Embryonic facial prominence (tissue), 1 donor: ENCODE results near the gene NFX1.

Experiments
- DNase-seq: peaks from one replicate; pipeline ENCODE4 v3.0.0-alpha.2; 2016; ENCODE audit errors: extremely low spot score

Gene NFX1

DNA sequence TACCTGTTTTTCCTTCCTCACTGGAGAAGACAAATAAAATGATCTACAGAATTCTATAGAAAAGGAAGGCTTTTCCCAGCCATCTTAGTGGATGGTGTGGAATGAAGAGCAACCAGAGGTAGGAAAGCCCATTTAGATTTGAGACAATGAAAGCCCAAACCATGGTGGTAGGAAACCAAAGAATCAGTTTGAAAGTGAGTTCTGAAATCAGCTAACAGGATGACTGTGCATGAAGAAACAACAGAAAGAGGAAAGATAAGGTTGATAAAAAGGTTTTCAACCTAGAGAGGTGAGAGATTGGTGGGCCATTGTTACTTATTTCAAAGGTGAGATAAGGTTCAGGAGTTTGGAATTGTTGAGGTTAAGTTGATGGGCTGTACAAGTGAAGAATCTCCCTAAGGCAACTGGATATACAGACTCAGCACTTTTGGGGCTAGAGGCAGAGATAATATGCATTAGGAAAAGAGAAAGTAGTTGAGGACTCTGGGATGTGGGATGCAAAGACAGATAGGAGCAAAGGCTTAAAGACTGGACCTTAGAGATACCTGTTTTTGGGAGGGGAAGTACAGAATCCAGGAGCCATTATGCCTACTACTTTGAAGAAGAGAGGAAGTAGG lies 23.1 kb upstream of the NFX1 start:
- no peak for DNase-seq

DNA sequence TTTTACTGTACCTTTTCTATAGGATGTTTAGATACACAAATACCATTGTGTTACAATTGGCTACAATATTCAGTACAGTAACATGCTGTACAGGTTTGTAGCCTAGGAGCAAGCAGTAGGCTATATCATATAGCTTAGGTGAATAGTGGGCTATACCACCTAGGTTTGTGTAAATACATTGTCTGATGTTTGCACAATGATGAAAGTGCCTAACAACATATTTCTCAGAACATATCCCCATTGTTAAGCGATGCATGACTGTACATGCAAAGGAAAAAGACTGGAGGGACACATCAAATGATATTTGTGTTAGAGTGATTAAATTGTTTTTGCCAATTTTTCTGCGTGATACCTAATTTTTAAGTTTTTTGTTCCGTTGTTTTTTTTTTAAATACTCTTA lies 20.2 kb upstream of the NFX1 start:
- no peak for DNase-seq

DNA sequence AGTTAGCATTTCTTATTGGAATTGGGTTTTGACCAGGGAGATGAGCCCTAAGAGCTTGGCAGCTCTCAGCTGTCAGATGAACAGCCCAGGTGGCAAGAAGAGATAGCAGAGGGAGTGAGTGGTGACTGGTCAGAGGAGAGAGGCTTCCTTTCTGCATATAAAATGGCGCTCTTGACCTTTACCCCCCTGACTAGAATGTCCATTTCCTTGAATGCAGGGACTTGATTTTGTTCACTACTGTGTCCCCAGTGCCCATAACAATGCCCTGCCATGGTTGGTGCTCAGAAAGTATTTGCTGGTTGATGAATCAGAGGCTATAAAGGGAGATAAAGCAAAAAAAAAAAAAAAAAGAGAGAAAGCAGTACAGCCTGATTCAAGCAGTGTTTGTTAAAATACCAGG lies 18.3 kb upstream of the NFX1 start:
- DNase-seq: no peak

DNA sequence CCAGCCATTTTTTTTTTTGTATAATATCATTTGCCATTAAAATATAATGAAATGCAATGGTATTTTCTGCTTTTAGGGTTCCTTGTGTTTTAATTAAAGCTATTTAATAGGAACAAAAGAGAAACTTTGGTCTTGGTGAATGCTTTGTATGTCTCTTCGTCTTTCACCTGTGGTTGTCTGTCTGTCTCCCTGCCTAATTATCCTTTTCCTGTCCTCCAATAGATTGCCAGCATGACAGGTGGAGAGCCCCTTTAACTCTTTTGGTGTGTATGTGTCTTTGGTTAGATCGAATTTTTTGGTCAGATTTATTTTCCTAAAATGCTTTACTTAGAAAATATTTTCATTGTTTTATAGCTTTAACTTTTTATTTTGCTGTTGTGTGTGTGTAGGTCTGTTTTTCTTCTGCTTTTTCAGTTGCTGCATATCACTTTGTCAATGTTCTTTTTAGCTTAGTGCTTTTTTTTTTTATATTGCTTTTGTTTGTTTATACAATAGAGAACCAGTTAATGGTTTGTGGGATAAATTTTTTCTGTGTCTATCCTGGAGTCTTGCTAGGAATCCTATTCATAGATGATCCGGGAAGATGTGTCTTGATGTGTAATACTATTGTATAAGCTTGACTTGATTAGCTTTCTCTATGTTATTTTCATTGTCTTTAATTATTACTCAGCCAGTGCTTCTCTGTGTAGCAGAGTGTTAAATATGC lies 16.9 kb upstream of the NFX1 start:
- DNase-seq: no peak

DNA sequence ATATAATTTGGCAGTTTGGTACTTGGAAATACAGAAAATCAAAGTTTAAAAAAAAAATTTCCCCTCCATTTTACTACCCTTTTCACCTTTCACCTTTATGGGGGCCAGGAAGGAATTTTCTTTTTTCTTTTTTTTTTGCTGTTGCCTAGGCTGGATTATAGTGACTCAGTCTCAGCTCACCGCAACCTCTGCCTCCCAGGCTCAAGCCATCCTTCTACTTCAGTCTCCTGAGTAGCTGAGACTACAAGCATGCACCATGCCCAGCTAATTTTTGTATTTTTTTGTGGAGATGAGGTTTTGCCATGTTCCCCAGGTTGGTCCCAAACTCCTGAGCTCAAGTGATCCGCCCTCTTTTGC lies 16.4 kb upstream of the NFX1 start:
- no peak for DNase-seq

DNA sequence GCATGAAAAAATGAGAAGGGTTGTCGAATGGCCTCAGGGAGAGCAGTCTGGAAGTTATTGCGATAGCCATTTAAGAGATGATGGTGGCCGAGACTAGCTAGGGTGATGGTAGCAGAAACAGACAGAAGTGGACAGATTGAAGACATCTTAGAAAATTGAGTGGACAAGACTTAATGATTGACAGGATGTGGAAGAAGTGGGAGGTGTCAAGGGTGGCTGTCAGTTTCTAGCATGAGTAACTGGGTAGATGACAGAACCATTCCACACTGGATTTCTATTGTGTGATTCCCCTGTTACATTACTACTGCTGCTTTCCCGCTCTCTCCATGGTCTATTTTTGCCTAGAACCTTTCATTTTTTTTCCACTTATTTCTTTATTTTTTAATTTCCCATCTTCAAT lies 12.8 kb upstream of the NFX1 start:
- no peak for DNase-seq

DNA sequence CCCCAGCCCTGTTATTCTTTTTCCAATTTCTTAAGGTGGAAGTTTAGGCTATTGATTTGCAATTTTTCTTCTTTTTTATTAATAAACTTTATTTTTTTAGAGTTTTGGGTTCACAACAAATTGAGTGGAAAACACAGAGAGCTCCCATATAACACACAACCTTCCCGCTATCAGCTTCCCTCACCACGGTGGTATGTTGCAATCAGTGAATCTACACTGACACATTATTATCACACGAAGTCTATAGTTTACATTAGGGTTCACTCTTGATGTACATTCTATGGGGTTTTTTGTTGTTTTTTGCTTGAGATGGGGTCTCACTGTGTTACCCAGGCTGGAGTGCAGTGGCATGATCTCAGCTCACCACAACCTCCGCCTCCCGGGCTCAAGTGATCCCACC lies 4.8 kb upstream of the NFX1 start:
- DNase-seq: no peak

DNA sequence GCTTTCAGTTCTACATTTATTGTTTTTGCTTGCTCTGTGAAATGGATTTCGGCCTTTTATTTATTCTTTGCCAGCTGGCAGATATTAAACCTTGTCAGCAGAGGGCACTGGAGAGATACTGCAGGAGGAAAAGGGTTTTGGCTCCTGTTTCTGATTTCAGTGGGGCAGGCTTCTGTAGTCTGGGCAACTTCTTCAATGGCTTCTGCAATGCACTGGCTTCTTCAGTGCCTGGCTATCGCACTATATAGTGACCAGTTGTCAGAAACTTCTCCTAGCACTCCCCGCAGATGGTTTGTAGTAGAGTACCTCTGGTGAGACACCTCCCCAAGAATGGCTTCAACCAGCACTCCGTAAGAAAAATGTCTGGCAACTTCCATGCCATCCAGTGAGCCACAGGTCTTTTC lies 3.2 kb upstream of the NFX1 start:
- DNase-seq: no peak

DNA sequence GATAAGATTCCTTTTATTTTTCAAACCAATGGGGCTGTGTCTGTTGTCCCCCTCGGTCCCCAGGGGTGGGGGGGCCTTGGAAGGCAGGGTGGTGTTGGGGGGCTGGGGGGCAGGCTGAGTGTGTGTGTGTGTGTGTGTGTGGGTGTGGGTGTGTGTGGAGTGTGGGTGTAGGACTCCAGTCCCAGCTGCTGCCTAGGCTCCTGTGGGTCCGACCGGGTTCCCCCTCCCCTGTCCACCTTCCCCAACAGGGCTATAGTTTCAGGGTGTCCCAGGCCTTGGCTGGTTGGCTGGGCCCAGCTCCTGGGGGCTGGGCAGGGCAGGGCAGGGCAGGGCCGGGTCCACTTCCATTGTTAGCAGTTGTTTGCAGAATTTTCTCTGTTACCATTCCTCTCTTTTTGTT lies 2.1 kb upstream of the NFX1 start:
- no peak for DNase-seq

DNA sequence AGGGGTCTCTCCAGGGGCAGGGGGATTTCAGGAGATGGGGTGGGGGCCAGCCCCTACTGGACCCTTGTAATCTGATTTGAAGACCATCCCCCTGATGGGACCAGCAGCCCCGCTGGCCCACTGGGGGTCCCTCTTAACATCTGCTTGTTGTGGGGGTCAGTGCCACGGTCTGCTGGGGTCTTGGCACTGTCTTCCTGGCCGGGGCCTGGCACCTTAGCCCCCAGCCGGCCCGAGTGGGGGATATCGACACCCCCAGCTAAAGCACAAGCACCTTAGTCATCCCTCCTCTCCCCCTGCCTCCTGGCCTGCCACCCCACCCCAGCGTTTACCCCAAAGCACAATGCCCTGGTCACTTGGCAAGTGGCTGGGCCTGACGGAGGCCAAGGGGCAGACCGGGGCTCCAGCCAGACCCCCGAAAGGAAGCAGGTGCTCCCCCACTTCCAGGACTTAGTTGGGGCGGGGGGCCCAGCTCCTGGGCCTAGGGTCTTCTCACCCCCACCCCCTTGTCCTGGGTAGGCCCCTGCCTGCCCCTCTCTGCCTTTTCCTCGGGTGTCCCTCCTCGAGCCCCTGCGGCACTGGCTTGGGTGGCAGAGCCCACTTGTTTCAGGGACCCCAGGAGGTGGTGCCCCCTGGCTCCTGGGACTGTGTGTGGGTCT lies 1.4 kb upstream of the NFX1 start:
- DNase-seq: no peak

DNA sequence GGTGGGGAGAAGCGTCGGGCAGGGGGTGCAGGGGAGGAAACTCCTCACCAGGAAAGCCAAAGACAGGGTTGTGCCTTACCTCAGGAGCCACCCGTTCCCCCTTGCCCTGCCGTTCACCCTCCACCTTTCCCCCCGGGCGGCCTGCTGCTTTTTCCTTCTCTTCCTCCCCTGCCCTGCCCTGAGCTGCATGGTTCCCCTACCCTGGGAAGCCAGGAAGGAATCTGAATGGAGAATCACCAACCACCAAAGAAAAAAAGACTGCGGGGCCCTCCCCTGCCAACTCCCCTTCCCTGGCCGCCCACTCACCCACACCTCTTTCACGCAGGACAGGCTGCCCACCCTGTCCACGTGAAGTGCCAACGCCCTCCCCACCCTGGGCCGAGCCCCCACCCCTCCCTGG lies 820 bp upstream of the NFX1 start:
- DNase-seq: no peak

DNA sequence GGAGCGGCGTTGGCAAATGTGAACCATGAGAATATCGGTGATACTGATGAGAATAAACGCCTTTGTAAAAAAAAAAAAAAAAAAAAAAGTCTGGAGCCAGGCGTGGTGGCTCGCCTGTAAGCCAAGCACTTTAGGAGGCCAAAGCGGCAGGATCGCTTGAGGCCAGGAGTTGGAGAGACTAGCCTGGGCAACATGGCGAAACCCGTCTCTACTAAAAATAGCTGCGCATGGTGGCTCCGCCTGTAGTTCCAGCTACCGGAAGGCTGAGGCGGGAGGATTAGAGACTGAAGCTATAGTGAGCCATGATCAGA lies 425 bp upstream of the NFX1 start:
- no peak for DNase-seq

DNA sequence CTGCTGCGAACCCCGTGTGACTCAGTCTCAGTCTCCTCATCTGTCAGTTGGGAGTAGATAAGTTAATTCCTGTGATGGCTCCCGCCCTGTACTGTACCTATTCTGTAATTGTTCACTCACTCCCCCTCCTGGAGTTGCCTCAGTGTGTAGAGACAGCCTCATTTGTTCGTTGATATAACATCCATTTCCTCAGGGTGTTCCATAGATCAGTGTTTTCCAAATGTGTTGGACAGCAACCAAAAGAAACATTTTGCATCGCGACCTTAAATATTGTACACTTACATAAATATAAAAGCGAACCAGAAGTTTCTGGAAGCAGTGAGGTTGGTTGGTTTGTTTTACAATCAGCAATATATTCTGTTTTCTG lies 698 bp downstream of the NFX1 start:
- no peak for DNase-seq

DNA sequence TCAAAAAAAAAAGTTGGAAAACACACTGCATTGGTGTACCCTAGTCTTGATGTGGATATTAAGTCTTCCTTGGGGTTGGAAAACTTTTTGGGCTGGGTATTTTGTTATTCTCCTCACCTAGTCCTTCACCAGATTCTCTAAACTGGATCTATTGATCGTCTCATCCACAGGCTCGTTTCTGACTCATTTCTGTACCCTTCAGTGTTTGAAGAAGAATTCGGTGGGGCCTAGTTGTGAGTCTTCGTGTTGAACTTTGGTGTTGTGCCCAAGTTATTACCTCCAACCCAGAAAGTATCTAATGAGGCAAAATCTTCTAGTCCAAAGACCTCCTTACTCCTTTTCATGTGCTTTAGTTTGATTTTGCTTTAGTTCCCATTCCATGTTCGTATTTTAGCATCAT lies 1.6 kb downstream of the NFX1 start:
- no peak for DNase-seq

DNA sequence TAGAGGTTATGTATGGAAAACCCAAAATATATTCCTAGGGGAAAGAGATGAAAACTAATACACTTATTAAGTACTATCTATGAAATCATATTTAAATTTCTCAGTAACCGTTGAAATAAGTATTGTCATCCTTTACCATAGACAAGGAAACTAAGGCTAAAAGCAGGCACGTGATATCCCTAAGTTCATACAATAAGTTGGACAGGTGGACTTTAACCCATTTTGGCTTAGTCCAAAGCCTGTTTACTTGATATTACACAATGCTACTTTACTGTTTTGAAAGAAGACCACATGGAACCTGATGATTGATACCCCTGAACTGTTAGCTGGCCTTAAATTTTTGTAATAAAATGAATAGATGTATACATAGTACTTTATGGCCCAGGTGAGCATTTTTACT lies 3.5 kb downstream of the NFX1 start:
- DNase-seq: no peak

DNA sequence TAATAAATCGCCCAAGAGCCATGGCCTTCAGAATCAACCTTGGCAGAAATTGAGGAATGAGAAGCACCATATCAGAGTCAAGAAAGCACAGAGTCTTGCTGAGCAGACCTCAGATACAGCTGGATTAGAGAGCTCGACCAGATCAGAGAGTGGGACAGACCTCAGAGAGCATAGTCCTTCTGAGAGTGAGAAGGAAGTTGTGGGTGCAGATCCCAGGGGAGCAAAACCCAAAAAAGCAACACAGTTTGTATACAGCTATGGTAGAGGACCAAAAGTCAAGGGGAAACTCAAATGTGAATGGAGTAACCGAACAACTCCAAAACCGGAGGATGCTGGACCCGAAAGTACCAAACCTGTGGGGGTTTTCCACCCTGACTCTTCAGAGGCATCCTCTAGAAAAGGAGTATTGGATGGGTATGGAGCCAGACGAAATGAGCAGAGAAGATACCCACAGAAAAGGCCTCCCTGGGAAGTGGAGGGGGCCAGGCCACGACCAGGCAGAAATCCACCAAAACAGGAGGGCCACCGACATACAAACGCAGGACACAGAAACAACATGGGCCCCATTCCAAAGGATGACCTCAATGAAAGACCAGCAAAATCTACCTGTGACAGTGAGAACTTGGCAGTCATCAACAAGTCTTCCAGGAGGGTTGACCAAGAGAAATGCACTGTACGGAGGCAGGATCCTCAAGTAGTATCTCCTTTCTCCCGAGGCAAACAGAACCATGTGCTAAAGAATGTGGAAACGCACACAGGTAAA lies 4.5 kb downstream of the NFX1 start:
- no peak for DNase-seq

DNA sequence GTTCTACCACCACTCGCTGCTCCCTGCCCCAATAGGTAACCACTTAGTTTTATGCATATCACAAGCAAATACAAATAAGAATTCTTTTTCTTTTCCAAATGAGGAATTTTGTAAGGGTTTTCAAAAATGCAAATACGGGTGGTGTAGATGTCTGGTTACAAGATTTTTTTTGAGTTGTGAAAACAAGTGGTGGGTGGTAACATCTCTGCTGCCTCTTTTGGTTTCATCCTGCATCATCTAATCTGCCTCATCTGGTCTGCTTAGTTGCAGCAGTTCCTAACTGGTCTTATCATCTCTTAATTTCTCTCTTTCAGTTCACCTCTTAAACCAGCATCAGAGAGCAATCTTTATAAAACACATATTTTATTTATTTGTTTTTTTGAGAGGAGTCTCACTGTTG lies 5.3 kb downstream of the NFX1 start:
- no peak for DNase-seq

DNA sequence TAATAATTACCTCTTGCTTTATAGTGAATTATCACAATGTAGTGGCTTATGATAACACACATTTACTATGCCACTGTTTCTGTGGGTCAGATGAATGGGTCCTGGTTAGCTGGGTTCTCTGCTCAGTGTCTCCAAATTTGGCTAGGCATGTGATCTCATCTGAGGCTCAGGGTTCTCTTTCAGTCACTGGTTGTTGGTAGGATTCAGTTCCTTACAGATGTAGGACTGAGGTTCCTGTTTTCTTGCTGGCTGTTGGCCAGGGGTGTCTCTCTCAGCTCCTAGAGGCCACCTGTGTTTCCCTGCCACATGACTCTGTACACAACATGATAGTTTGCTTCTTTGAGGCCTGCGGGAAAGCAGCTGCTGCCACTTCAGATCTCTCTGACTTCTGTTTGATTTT lies 7.1 kb downstream of the NFX1 start:
- no peak for DNase-seq

DNA sequence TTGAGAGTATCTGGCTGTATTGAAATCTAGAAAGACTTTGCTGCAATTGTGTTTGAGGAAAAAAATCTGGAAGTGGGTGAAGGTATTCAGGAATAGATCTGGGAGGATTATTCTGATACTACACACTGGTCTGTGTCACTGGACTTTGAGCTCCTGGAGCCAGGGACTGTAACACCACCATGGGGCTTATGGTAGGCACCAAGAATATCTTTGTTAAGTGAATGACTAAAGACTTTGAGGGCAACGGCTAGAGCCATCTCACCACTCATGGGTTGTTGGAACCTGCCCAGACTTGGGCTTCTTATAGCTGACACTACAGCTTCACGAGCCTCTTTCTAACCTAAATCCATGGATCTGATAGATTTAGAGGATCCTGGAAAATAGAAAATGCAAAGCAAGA lies 10.2 kb downstream of the NFX1 start:
- DNase-seq: no peak

DNA sequence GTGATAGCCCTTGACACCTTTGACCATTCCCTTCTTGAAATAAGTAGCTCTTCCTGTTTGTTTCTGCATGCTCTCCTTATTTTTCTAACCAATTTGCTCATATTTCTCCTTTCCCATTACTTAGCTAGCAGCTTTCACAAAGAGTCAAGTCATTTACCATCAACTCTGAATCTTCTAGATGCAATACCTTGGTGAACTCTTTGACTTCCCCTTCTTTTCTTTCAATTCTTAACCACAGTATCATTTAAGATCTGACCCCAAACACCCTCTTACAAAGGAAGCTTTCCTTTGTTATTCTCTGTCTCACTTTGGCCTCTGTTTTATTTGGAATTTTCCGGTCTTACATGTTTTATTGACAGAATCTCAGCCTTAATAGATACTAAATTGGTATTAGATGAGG lies 14.0 kb downstream of the NFX1 start:
- no peak for DNase-seq

DNA sequence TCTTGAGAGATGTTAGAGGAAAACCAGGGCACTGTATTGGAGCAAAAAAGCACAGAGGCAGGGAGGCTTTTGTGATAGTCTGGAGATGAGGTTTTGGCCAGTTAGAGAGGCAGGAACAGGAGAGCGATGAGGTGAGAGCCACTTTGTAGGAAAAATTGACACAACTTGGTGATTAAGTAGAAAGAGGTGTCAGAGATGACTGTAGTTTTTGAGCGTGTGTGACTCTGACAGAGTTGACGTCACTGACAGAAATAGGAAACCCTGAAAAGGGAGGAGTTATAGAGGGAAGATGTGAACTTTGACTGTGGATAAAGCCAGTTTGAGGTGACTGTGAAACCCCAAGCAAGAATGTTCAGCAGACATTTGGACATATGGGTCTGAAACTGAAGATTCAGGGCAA lies 15.7 kb downstream of the NFX1 start:
- DNase-seq: no peak

DNA sequence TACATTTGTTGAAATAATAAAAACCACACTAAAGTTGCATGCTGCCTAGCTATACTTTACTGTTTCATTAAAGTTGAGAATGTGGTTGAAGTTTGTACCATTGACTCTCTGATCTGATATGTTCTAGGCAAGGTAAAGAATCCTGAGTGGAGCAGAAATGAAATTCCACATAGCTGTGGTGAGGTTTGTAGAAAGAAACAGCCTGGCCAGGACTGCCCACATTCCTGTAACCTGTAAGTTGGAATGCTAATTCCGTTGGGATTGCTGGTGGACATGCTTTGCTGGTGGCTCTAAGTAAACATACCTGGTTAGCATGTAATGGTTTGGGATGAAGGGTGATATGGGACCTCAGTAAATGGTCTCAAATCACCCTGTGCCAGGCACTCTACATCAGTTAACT lies 16.8 kb downstream of the NFX1 start:
- no peak for DNase-seq

DNA sequence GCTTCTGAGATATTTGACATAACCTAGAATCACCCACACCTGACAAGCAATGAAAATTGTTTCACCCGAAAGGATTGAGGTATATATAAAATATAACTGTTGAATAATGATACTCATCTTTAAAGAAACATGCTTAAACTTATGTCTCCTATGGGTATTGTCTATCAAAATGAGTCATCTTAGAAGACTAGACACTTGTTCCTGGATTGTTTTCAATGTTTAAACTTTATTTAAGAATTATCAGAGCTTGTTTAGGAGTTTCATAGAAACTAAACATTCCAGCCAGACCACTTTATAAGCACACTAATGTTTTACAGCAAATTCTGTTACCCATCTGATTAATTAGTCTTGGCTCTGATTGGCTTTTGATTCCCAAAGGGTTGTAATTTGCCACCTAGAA lies 19.6 kb downstream of the NFX1 start:
- DNase-seq: no peak
